Keratinocyte (primary cell): ENCODE results near the gene CSTB. TPM values are rescaled to one million over a fixed set of nuclear protein-coding genes. Genes with fewer than 3 reads are reported as not detected.

Experiments
- DNase-seq: peaks from one replicate; pipeline ENCODE4 v3.0.0-alpha.2; 2011; ENCODE audit warnings: low read depth, missing footprints, low spot score
- FAIRE-seq: peaks from 2 replicates; lab custom pipeline; 2011; peaks lifted over from hg19 to GRCh38; lab: Jason Lieb, UNC
- H2AFZ ChIP-seq: 2 replicates; pipeline ENCODE4 v1.6.0; 2012; ENCODE audit warnings: low read length, control low read depth, inconsistent platforms; ENCODE audit not compliant: control insufficient read depth
- H3K27ac ChIP-seq: 2 replicates; pipeline ENCODE4 v1.5.1; 2011; ENCODE audit warnings: low read length; ENCODE audit not compliant: control insufficient read depth, insufficient read depth
- H3K27me3 ChIP-seq: 3 replicates; pipeline ENCODE4 v1.6.0; 2011; ENCODE audit warnings: low read length; ENCODE audit not compliant: control insufficient read depth, insufficient read depth; ENCODE audit errors: extremely low read depth
- H3K36me3 ChIP-seq, 2 experiments: 2 replicates in 1 of 2; 3 replicates in 1 of 2; pipeline ENCODE4 v1.5.1; 2011; ENCODE audit warnings: low read length in 2 of 2, mild to moderate bottlenecking in 1 of 2; ENCODE audit not compliant: control insufficient read depth in 2 of 2, insufficient read depth in 2 of 2; ENCODE audit errors: extremely low read depth in 1 of 2
- H3K4me1 ChIP-seq: 3 replicates; pipeline ENCODE4 v1.5.1; 2011; ENCODE audit warnings: low read length; ENCODE audit not compliant: control insufficient read depth, insufficient read depth; ENCODE audit errors: extremely low read depth
- H3K4me2 ChIP-seq: 3 replicates; pipeline ENCODE4 v1.6.0; 2011; ENCODE audit warnings: low read depth, low read length; ENCODE audit not compliant: control insufficient read depth, insufficient read depth; ENCODE audit errors: extremely low read depth
- H3K4me3 ChIP-seq, 3 experiments: fragments of 200-600 bp in 1 of 3; sonication (generic) in 1 of 3; 2 replicates in 2 of 3; 3 replicates in 1 of 3; pipeline ENCODE4 v1.5.1; 2011 to 2016; ENCODE audit warnings: low read length in 3 of 3, mild to moderate bottlenecking in 3 of 3, control low read depth in 2 of 3, inconsistent platforms in 1 of 3, low read depth in 1 of 3, mixed read lengths in 1 of 3, mixed run types in 1 of 3, moderate library complexity in 1 of 3; ENCODE audit not compliant: control insufficient read depth in 2 of 3, insufficient read depth in 2 of 3; ENCODE audit errors: extremely low read depth in 1 of 3
- H3K79me2 ChIP-seq: 2 replicates; pipeline ENCODE4 v1.6.0; 2012; ENCODE audit warnings: low read length; ENCODE audit not compliant: control insufficient read depth, insufficient read depth
- H3K9ac ChIP-seq: 3 replicates; pipeline ENCODE4 v1.6.0; 2011; ENCODE audit warnings: low read length; ENCODE audit not compliant: control insufficient read depth, insufficient read depth; ENCODE audit errors: extremely low read depth
- H3K9me1 ChIP-seq: 3 replicates; pipeline ENCODE4 v1.6.0; 2011; ENCODE audit warnings: low read length; ENCODE audit not compliant: control insufficient read depth, insufficient read depth; ENCODE audit errors: extremely low read depth
- H3K9me3 ChIP-seq: 2 replicates; pipeline ENCODE4 v1.5.1; 2012; ENCODE audit warnings: low read depth, low read length; ENCODE audit not compliant: control insufficient read depth
- H4K20me1 ChIP-seq: 3 replicates; pipeline ENCODE4 v1.6.0; 2011; ENCODE audit warnings: low read length; ENCODE audit not compliant: control insufficient read depth, insufficient read depth; ENCODE audit errors: extremely low read depth
- CTCF ChIP-seq, 3 experiments: IDR thresholded peaks in 1 of 3; conservative IDR thresholded peaks in 1 of 3; optimal IDR thresholded peaks in 1 of 3; 2 replicates in 2 of 3; 3 replicates in 1 of 3; pipeline versions ENCODE3 to v1.5.1; 2011; ENCODE audit warnings: low read length in 3 of 3, mild to moderate bottlenecking in 3 of 3, moderate library complexity in 2 of 3, control low read depth in 1 of 3, inconsistent platforms in 1 of 3; ENCODE audit not compliant: insufficient read depth in 2 of 3; ENCODE audit errors: extremely low read depth in 1 of 3
- EZH2 ChIP-seq: IDR thresholded peaks from one replicate; pipeline ENCODE4 v1.6.1; 2012; ENCODE audit warnings: inconsistent platforms, mild to moderate bottlenecking, low read length, moderate library complexity
- dilution Hi-C: fragments of 300-500 bp; cut with MboI; formaldehyde crosslinking; loops from one replicate; pipeline ENCODE4 v1.7.0; 2020; ENCODE audit warnings: low sequenced_read_pairs; ENCODE audit not compliant: extremely low pct_ligation_motif_present
- polyA plus RNA-seq, 5 experiments: library from polyadenylated mRNA; depleted of rRNA in 3 of 5; stranded (reverse) in 3 of 5; stranded (forward) in 1 of 5; unstranded in 1 of 5; fragments of >200 nt; gene quantifications; 1 replicate in 1 of 5; 2 replicates in 3 of 5; 3 replicates in 1 of 5; pipeline versions ENCODE4 v1.2.1 to v1.2.3, GENCODE V29; 2011 to 2012; ENCODE audit warnings: missing spikeins in 2 of 5, low read depth in 1 of 5, low replicate concordance in 1 of 5

CSTB gene
- polyA plus RNA-seq, 1 donor (not counting 4 experiments of a cell fraction or from before 2014, with no cell fraction given) = 126 TPM

GRCh38 chr21:43786300-43786806, 10.2 kb upstream of the CSTB start:
- dilution Hi-C loops = no loop called here
- Histone ChIP-seq H3K4me2 (no peak overlapping the region), H3K9me1 (no peaks in the 10 kb centered on the region), H3K36me3 (peaks cover 2% of the 10 kb centered on the region in 2 experiments), H2AFZ (no peak overlapping the region), H4K20me1 (no peaks in the 10 kb centered on the region), H3K27me3 (no peaks in the 10 kb centered on the region), H3K27ac (no peak overlapping the region), H3K4me3 (no peak overlapping the region), H3K79me2 (peaks cover 20% of the 10 kb centered on the region), H3K9me3 (no peaks in the 10 kb centered on the region), H3K4me1 (peaks cover 34% of the 10 kb centered on the region), H3K9ac (no peak overlapping the region)
- DNase-seq (no peak), FAIRE-seq (no peak)
- TF ChIP-seq EZH2 (no peak), CTCF (optimal IDR thresholded peaks at IDR 0.05 in 1 of 3, IDR thresholded peaks at IDR 0.05 in 1 of 3, conservative IDR thresholded peaks at IDR 0.05 in 1 of 3; ENCODE audit: extremely low read depth in 1 of 3, insufficient read depth in 2 of 3, low read length in 3 of 3) (no peak)

- FAIRE-seq = no peak
These were observed 9.0 kb upstream of the CSTB start for GRCh38 chr21:43785134-43785533.

More at GRCh38 chr21:43785134-43785533, 9.0 kb upstream of the CSTB start:
- no peak overlapping the region for H3K27ac ChIP-seq
- no peak overlapping the region for H2AFZ ChIP-seq
- no peaks in the 10 kb centered on the region for H3K9me1 ChIP-seq
- TF ChIP-seq CTCF (optimal IDR thresholded peaks at IDR 0.05 in 1 of 3, IDR thresholded peaks at IDR 0.05 in 1 of 3, conservative IDR thresholded peaks at IDR 0.05 in 1 of 3; ENCODE audit: extremely low read depth in 1 of 3, insufficient read depth in 2 of 3, low read length in 3 of 3) = no peak
- no peak for TF ChIP-seq EZH2
- no peaks in the 10 kb centered on the region for H3K36me3 ChIP-seq
- DNase-seq = no peak
- dilution Hi-C loops = no loop called here
- peaks cover 8% of the 10 kb centered on the region for H3K79me2 ChIP-seq
- no peaks in the 10 kb centered on the region for H3K9me3 ChIP-seq
- no peak overlapping the region for H3K4me3 ChIP-seq
- H3K27me3 ChIP-seq = no peaks in the 10 kb centered on the region
- peaks cover 29% of the 10 kb centered on the region for H3K4me1 ChIP-seq
- no peak overlapping the region for H3K9ac ChIP-seq
- H4K20me1 ChIP-seq = no peaks in the 10 kb centered on the region
- no peak overlapping the region for H3K4me2 ChIP-seq
